ENCODE measurements around the gene PIP4K2A. TPM values are rescaled to one million over a fixed set of nuclear protein-coding genes. Genes with fewer than 3 reads are reported as not detected.

The PIP4K2A gene
- total and polyA plus RNA-seq, 2 of the 8 experiments (the other 6 are each of a cell fraction or from before 2014, with no cell fraction given), result 19.0 to 60.9 TPM

- Histone ChIP-seq H2BK20ac (ENCODE audit: low read length) (no peak overlapping the region), H2BK120ac (replicated peaks; ENCODE audit: low read depth, low read length) (no peak overlapping the region), H3K23ac (ENCODE audit: insufficient read length) (no peak overlapping the region), H3K27me3 (replicated peaks in 1 of 4; ENCODE audit: control insufficient read depth in 3 of 4, extremely low read depth in 1 of 4, insufficient read depth in 3 of 4, low read length in 3 of 4) (no peaks in the 10 kb centered on the region), H3K4ac (replicated peaks; ENCODE audit: insufficient read length, low read depth, low read length) (no peak overlapping the region), H3K23me2 (ENCODE audit: low read depth, low read length) (no peaks in the 10 kb centered on the region), H2AK5ac (ENCODE audit: low read depth, low read length) (no peak overlapping the region), H3K36me3 (ENCODE audit: control insufficient read depth in 2 of 4, insufficient read depth in 4 of 4, low read length in 3 of 4) (no peaks in the 10 kb centered on the region), H4K20me1 (replicated peaks in 1 of 2; ENCODE audit: control insufficient read depth in 1 of 2, insufficient read depth in 2 of 2, low read length in 2 of 2) (peaks cover 0 to 2% of the 10 kb centered on the region in 2 experiments), H2BK15ac (ENCODE audit: low read length) (no peak overlapping the region), H3K27ac (ENCODE audit: low read depth, low read length) (no peak overlapping the region), H3K4me2 (ENCODE audit: insufficient read depth in 1 of 2, low read depth in 2 of 2, low read length in 2 of 2) (no peak overlapping the region), H2AFZ (ENCODE audit: low read length) (no peak overlapping the region), H3K4me3 (ENCODE audit: extremely low read depth in 1 of 4, insufficient read depth in 2 of 4, low read depth in 3 of 4, low read length in 4 of 4) (no peak overlapping the region), H3K14ac (ENCODE audit: insufficient read length) (no peak overlapping the region), H3K79me1 (ENCODE audit: low read depth, low read length) (peaks cover 3% of the 10 kb centered on the region; the same call in 1 of the 2 replicates), H3K56ac (replicated peaks; ENCODE audit: insufficient read length, low read depth, low read length) (no peak overlapping the region), H3K9ac (replicated peaks in 1 of 4; ENCODE audit: extremely low read depth in 1 of 4, low read depth in 3 of 4, low read length in 3 of 4) (no peak overlapping the region), H3K79me2 (ENCODE audit: control insufficient read depth in 1 of 2, insufficient read depth in 2 of 2, low read length in 2 of 2) (peaks cover 0 to 90% of the 10 kb centered on the region in 2 experiments; a peak in 3 of 4 replicates), H4K5ac (ENCODE audit: insufficient read length, low read depth, low read length) (no peak overlapping the region), H2BK5ac (ENCODE audit: low read depth, low read length) (no peak overlapping the region), H3K9me3 (ENCODE audit: insufficient read depth in 2 of 2, low read depth in 1 of 2, low read length in 1 of 2) (no peaks in the 10 kb centered on the region), H4K8ac (ENCODE audit: extremely low read depth, insufficient read depth, low read length) (no peak overlapping the region), H3K18ac (ENCODE audit: extremely low read depth, low read length) (no peak overlapping the region), H4K91ac (replicated peaks; ENCODE audit: insufficient read length, low read length) (no peak overlapping the region), H3K4me1 (replicated peaks in 1 of 4; ENCODE audit: control insufficient read depth in 3 of 4, insufficient read depth in 4 of 4, low read length in 3 of 4) (peaks cover 3 to 20% (median 13%) of the 10 kb centered on the region in 4 experiments), H2BK12ac (ENCODE audit: low read depth, low read length) (no peak overlapping the region)
- POLR2A ChIA-PET (ENCODE audit: partially characterized antibody), result no interaction called here
- FAIRE-seq (no peak), DNase-seq (ENCODE audit: low read depth in 1 of 2, low spot score in 2 of 2) (no peak)
- WGBS, 2 experiments (ENCODE audit: extremely low coverage in 1 of 2, insufficient coverage in 1 of 2, insufficient read length in 1 of 2, insufficient replicate concordance in 2 of 2, low coverage in 1 of 2, low lambda C conversion rate in 2 of 2, missing lambda C conversion rate in 1 of 2), result 90% methylated on average over 1 of the region's 2 CpGs; no CpG with 5 or more reads in 1 of the 2 experiments
- CTCF ChIA-PET (ENCODE audit: partially characterized antibody), result interaction anchor here (1.3 to 2.4 kb wide), 4 partner anchors 11 to 31 kb away, joined by 3 to 6 read pairs (median 5); no protein-coding TSS in a partner anchor
- no peak for TF ChIP-seq SUZ12 (IDR thresholded peaks at IDR 0.05; ENCODE audit: low read length)
- no peak for TF ChIP-seq CTCF (IDR thresholded peaks at IDR 0.05; ENCODE audit: control extremely low read depth in 1 of 3, insufficient read depth in 1 of 3, low read depth in 1 of 3, low read length in 3 of 3)
- no peak for TF ChIP-seq NANOG (IDR thresholded peaks at IDR 0.05; ENCODE audit: insufficient read depth, low read depth, low read length, poor library complexity, severe bottlenecking)
- TF ChIP-seq CHD2 (IDR thresholded peaks at IDR 0.05; ENCODE audit: low read length), result no peak
- TF ChIP-seq POLR2AphosphoS5 (IDR thresholded peaks at IDR 0.05; ENCODE audit: low read depth, low read length), result no peak
- no peak for TF ChIP-seq ASH2L (IDR thresholded peaks at IDR 0.05; ENCODE audit: low read length)
- TF ChIP-seq TEAD4 (IDR thresholded peaks at IDR 0.05; ENCODE audit: low read depth, low read length), result no peak
- no peak for TF ChIP-seq ZNF274 (IDR thresholded peaks at IDR 0.05; ENCODE audit: borderline replicate concordance, extremely low read depth, low read length)
- TF ChIP-seq JUND (IDR thresholded peaks at IDR 0.05; ENCODE audit: low read length), result no peak
- no peak for TF ChIP-seq GTF2F1 (IDR thresholded peaks at IDR 0.05; ENCODE audit: borderline replicate concordance, low read depth, low read length)
- no peak for TF ChIP-seq EZH2 (IDR thresholded peaks at IDR 0.05; ENCODE audit: low read depth, low read length, severe bottlenecking)
Observed at GRCh38 chr10:22619101-22619500, 95.3 kb downstream of the PIP4K2A start.

Measured in H1 (cell line).